Metanephros (tissue), 1 donor: ENCODE measurements around the gene OR6C6. TPM values are rescaled to one million over a fixed set of nuclear protein-coding genes. Genes with fewer than 3 reads are reported as not detected.

Source experiments
- total RNA-seq: library from RNA; depleted of rRNA; stranded (reverse); fragments of >200 nt; gene quantifications from one replicate; pipeline ENCODE4 v1.2.3, GENCODE V29; 2014

OR6C6 gene
- not detected for total RNA-seq

DNA sequence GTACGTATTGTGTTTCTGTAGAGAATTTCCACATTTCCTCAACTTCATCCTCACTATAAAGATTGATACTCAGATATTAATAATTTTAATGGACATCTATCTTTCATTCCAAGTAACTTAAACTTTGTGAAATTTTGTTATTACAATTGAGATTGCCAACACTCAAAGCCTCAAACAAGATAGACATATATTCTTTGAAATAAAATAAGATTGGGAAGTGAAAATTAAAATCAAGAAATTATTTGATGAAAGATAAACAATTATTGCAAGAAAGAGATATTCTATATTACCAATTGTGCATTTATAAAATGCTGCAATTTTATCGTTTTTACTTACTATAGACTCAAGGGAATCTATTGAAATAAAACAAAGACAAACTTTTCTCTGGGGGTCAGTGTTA lies at the start of gene OR6C6:
Gene OR6C6 (minus strand): TSS at position 101 of the 400 bp plus-strand sequence. CDS start 1,337 bp downstream, outside the sequence.

DNA sequence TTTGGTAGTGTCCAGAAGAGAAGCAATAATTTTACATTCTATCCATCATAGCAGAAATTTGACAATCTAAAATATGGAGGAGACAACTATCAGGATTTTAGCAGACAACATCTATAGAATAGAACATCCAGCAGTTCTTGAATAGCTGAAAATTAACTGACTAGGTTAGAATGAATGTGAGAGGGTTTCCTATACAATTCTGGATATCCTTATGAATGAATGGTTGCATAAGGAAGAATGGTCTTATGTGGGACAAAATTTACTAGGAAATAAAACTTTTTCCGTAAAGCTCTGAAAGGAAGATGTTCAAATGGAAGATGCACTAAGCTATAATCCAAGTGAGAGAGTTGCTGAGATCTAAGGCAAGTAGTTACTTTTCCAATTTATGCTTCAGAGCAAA lies 34.1 kb upstream of the OR6C6 start, which contains the start of gene OR6C3:
Gene OR6C3 (plus strand): TSS at position 301 of the 400 bp plus-strand sequence. CDS start 955 bp downstream, outside the sequence.

DNA sequence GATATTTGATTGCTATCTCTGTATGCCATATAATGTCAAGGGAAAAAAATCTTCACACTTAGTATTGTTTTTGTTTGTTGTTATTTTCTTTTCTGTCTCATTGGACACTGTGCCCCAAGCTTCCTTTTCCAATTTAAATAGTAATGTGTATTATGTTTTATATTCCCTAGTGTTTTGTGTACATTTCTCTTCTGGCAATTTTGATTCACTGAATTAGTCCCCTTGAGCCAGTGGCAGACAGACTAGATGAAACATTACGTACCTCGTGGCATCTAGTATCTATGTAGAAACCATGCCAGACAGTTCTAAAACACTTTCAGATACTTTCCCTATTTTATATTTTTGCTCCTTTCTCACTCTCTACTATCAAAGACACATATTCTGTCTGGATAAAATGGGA lies 17.7 kb upstream of the OR6C6 start, which contains the start of gene OR6C1:
Gene OR6C1 (plus strand): TSS at position 301 of the 400 bp plus-strand sequence. CDS start 6,257 bp downstream, outside the sequence.

DNA sequence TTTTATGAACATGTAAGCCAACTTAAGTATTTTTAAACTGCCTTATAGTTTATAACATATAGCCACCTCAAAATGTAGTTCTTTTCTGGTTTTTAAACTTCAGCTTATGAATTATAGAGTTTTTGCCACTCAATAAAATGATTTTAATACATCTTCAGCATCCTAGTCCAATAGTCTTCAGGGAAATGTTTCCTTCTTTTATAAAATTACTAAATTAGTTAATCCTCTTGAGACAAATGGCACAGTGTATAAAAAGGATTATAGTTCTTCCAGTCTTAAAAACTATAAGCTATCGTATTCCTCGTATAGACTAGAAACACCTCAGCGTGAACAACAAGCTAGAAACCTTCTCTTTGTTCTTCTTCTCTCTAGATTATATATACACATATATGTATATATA lies 52.1 kb downstream of the OR6C6 start, which contains the start of gene OR6C74:
Gene OR6C74 (plus strand): TSS at position 301 of the 400 bp plus-strand sequence. CDS start 2,679 bp downstream, outside the sequence.

Other genes with a start within 250 kb of the OR6C6 start
- not detected for gene OR9K2, start 170.2 kb downstream of the OR6C6 start, total RNA-seq
- not detected for gene OR10A7, start 75.5 kb downstream of the OR6C6 start, total RNA-seq
- not detected for gene OR6C74, start 52.0 kb downstream of the OR6C6 start, total RNA-seq
- not detected for gene OR6C1, start 17.8 kb upstream of the OR6C6 start, total RNA-seq
- gene OR6C3, start 34.2 kb upstream of the OR6C6 start, total RNA-seq: not detected
- gene OR6C75, start 66.4 kb upstream of the OR6C6 start, total RNA-seq: not detected
- gene OR6C65, start 104.0 kb upstream of the OR6C6 start, total RNA-seq: not detected
- not detected for gene OR6C76, start 129.7 kb upstream of the OR6C6 start, total RNA-seq
- gene OR6C2, start 147.5 kb upstream of the OR6C6 start, total RNA-seq: not detected
- not detected for gene OR6C70, start 173.6 kb upstream of the OR6C6 start, total RNA-seq
- gene OR6C68, start 195.8 kb upstream of the OR6C6 start, total RNA-seq: not detected